Ovary (tissue), 9 donors: ENCODE measurements around the gene FXYD5. TPM values are rescaled to one million over a fixed set of nuclear protein-coding genes. Genes with fewer than 3 reads are reported as not detected.

Experiments
- DNase-seq, 5 donors: peaks; one replicate each; pipeline ENCODE4 v3.0.0-alpha.2; 2019 to 2020
- H3K27ac ChIP-seq, 2 donors: fragments of 200-600 bp; one replicate each; pipeline versions ENCODE4 v1.5.1 to v1.8.0; 2019 to 2022
- H3K27me3 ChIP-seq: fragments of 200-600 bp; one replicate; pipeline ENCODE4 v1.8.0; 2022
- H3K36me3 ChIP-seq: fragments of 200-600 bp; sonication (generic); one replicate; pipeline ENCODE4 v1.5.1; 2019
- H3K4me1 ChIP-seq: one replicate; pipeline ENCODE4 v1.8.1; 2013; ENCODE audit warnings: mild to moderate bottlenecking, moderate library complexity; ENCODE audit not compliant: insufficient read depth
- H3K4me3 ChIP-seq: fragments of 200-600 bp; sonication (generic); one replicate; pipeline ENCODE4 v1.5.1; 2017
- H3K9me3 ChIP-seq, 2 donors: fragments of 200-600 bp in 1 of 2; sonication (generic) in 1 of 2; one replicate each; pipeline versions ENCODE4 v1.5.1 to v1.8.1; 2013 to 2019; ENCODE audit warnings: mild to moderate bottlenecking in 1 of 2, moderate library complexity in 1 of 2
- EP300 ChIP-seq: sonication (generic); formaldehyde crosslinking; IDR thresholded peaks from one replicate; pipeline ENCODE4 v1.6.1; 2017; ENCODE audit warnings: antibody characterized with exemption
- POLR2A ChIP-seq: fragments of 450-650 bp; IDR thresholded peaks from one replicate; pipeline ENCODE4 v1.6.1; 2017; ENCODE audit warnings: antibody characterized with exemption, mild to moderate bottlenecking, moderate library complexity
- WGBS, 3 donors: extraction: QIAGEN DNeasy Blood & Tissue Kit in 1 of 3; methylation state at CpG; one replicate each; pipeline versions ENCODE4 v1.1.5 to v1.1.7; 2013 to 2017; 5-methylcytosine and 5-hydroxymethylcytosine counted together
- intact Hi-C, 4 donors: fragments of 100-400 bp; cut with DNase I; formaldehyde crosslinking; loops; one replicate each; pipeline versions ENCODE4 v1.11.0 to v1.15.1; 2022 to 2023
- polyA plus RNA-seq, 2 donors: library from polyadenylated mRNA; stranded (reverse); fragments of 200-250 nt in 1 of 2; fragments of 350-450 nt in 1 of 2; fragmentation: Illumina TruSeq in 1 of 2; extraction: RNeasy Lipid Tissue Mini Kit (QIAGEN cat#74804) in 1 of 2; gene quantifications; one replicate each; pipeline ENCODE4 v1.2.3, GENCODE V29; 2013 to 2014
- total RNA-seq, 7 donors: library from RNA; depleted of rRNA in 2 of 7; stranded (reverse); fragments of >200 nt in 2 of 7; fragmentation: NEBNext Ultra II Directional in 3 of 7; extraction: Animal tissue kit (Norgen Biotek cat#: 25700) in 3 of 7; gene quantifications; one replicate each; pipeline versions ENCODE4 v1.1.0 to v1.2.4, GENCODE V29; 2016 to 2023
- TF ChIP-seq, protein P1 (sequence below), 3 donors: fragments of 450-650 bp in 2 of 3; fragments of 200-600 bp in 1 of 3; IDR thresholded peaks; one replicate each; pipeline versions ENCODE4 v1.5.1 to v1.8.0; 2016 to 2022; ENCODE audit warnings: antibody characterized with exemption in 3 of 3, mild to moderate bottlenecking in 1 of 3
- donor health status: DM: no; HTN: no; CAD: no; lungs with moderate emphysema.
- donor health status: DM: no; HTN: no; CAD: no.
- donor health status: Bipolar disorder and iron deficiency.
- donor health status: DM: yes; HTN: yes; CAD: no.
- donor health status: DM: no; HTN: no; CAD: no.
- donor health status: DM: yes; HTN: yes; CAD: no.

Gene FXYD5
- total and polyA plus RNA-seq, 9 donors = 8.2 to 79.3 (median 22.7) TPM

- no peaks in the 10 kb centered on the region for H3K9me3 ChIP-seq
- intact Hi-C loops = no loop called here
- no peaks in the 10 kb centered on the region for H3K4me1 ChIP-seq
- H3K27me3 ChIP-seq = no peaks in the 10 kb centered on the region
- H3K27ac ChIP-seq = no peak overlapping the region
- no peak for DNase-seq
- WGBS, 3 donors = 66 to 70% (median 66%) methylated on average over 13 of the region's 13 CpGs
- H3K36me3 ChIP-seq = no peaks in the 10 kb centered on the region
- TF ChIP-seq EP300 = no peak
- H3K4me3 ChIP-seq = no peak overlapping the region
These were observed 50.5 kb downstream of the FXYD5 start for GRCh38 chr19:35204799-35205732.

DNA sequence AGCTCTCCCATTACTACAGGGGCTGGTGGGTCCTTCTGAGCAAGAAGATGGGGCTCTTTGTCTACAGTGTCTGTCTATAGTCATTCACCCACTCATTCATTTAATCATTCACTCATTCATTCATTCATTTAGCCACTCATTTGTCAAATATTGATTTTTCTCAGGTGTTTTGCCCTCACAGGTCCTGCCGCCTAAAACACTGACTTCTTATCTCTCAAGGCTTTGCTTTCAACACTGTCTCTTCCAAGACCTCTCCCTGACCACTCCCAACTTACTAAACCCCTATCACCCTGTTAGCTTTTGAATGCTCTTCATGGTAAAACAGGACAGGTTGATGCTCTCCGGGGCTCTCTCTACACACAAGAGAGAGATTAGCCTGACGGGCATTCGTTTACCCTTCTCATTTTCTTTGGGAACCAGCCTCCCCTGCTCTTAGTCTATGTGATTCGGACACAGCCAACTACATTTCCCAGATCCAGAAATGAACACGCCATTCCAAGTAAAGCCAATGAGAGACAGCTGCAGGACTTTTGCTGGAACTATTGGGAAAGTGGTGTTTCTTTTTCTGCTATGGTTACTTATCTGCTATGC lies 51.3 kb downstream of the FXYD5 start:
- H3K36me3 ChIP-seq = no peaks in the 10 kb centered on the region
- intact Hi-C loops = no loop called here
- no peaks in the 10 kb centered on the region for H3K27me3 ChIP-seq
- no peak for DNase-seq
- no peaks in the 10 kb centered on the region for H3K4me1 ChIP-seq
- no peaks in the 10 kb centered on the region for H3K9me3 ChIP-seq
- TF ChIP-seq EP300 (no peak), POLR2A (no peak)
- TF ChIP-seq, protein P1, sequence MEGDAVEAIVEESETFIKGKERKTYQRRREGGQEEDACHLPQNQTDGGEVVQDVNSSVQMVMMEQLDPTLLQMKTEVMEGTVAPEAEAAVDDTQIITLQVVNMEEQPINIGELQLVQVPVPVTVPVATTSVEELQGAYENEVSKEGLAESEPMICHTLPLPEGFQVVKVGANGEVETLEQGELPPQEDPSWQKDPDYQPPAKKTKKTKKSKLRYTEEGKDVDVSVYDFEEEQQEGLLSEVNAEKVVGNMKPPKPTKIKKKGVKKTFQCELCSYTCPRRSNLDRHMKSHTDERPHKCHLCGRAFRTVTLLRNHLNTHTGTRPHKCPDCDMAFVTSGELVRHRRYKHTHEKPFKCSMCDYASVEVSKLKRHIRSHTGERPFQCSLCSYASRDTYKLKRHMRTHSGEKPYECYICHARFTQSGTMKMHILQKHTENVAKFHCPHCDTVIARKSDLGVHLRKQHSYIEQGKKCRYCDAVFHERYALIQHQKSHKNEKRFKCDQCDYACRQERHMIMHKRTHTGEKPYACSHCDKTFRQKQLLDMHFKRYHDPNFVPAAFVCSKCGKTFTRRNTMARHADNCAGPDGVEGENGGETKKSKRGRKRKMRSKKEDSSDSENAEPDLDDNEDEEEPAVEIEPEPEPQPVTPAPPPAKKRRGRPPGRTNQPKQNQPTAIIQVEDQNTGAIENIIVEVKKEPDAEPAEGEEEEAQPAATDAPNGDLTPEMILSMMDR (IDR thresholded peaks at IDR 0.05) = no peak
- no peak overlapping the region for H3K4me3 ChIP-seq
- 68 to 77% (median 70%) methylated on average over 6 of the region's 6 CpGs for WGBS, 3 donors
- H3K27ac ChIP-seq = no peak overlapping the region

- TF ChIP-seq POLR2A = no peak
- no peak for TF ChIP-seq EP300
- TF ChIP-seq, protein P1 (IDR thresholded peaks at IDR 0.05) = no peak
- Histone ChIP-seq H3K27me3 (no peaks in the 10 kb centered on the region), H3K27ac (no peak overlapping the region), H3K36me3 (no peaks in the 10 kb centered on the region), H3K9me3 (no peaks in the 10 kb centered on the region), H3K4me3 (no peak overlapping the region), H3K4me1 (no peaks in the 10 kb centered on the region)
- intact Hi-C loops = no loop called here
- DNase-seq = no peak
- WGBS, 3 donors = 56 to 63% (median 60%) methylated on average over 5 of the region's 5 CpGs
These were observed 51.8 kb downstream of the FXYD5 start for GRCh38 chr19:35206379-35206778.

DNA sequence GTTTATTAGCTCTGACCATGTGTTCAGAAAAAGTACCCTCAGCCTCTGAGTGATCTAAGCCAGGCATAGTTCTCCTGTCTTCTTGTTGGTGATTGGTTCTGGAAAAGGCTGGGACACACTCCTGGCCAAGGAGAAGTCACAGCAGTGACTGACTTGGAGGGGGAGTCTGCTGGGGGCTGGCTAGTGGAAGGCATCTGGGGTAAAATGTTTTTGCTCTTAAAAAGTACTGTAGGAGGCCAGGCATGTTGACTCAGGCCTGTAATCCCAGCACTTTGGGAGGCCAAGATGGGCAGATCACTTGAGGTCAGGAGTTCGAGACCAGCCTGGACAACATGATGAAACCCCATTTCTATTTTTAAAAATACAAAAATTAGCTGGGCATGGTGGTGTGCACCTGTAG lies 52.3 kb downstream of the FXYD5 start:
- no peak overlapping the region for H3K4me3 ChIP-seq
- H3K27ac ChIP-seq = no peak overlapping the region
- WGBS, 3 donors = 91 to 98% (median 96%) methylated on average over 1 of the region's 1 CpG
- no peaks in the 10 kb centered on the region for H3K9me3 ChIP-seq
- TF ChIP-seq, protein P1 (IDR thresholded peaks at IDR 0.05) = no peak
- no peak for TF ChIP-seq POLR2A
- intact Hi-C loops = no loop called here
- H3K36me3 ChIP-seq = no peaks in the 10 kb centered on the region
- no peak for DNase-seq
- no peaks in the 10 kb centered on the region for H3K4me1 ChIP-seq
- H3K27me3 ChIP-seq = no peaks in the 10 kb centered on the region

DNA sequence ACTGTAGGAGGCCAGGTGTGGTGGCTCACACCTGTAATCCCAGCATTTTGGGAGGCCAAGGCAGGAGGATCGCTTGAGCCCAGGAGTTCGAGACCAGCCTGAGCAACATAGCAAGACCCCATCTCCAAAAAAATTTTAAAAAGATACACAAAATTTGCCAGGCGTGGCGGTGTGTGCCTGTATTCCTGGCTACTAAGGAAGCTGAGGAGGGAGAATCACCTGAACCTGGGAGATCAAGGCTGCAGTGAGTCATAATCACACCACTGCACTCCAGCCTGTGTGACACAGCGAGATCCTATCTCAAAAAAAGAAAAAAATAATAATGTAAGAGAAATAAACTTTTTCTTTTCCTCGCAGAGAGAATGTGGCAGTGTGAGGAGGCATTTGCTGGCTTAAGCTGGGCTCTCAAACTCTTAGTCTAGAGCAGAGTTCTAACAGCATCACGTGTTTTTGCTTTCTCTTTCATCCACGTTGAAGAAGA lies 52.9 kb downstream of the FXYD5 start:
- H3K9me3 ChIP-seq = no peaks in the 10 kb centered on the region
- no peaks in the 10 kb centered on the region for H3K4me1 ChIP-seq
- intact Hi-C loops = no loop called here
- H3K27ac ChIP-seq = no peak overlapping the region
- H3K27me3 ChIP-seq = no peaks in the 10 kb centered on the region
- 71 to 79% (median 72%) methylated on average over 8 of the region's 8 CpGs for WGBS, 3 donors
- TF ChIP-seq POLR2A = no peak
- TF ChIP-seq, protein P1 (IDR thresholded peaks at IDR 0.05) = no peak
- TF ChIP-seq EP300 = no peak
- H3K36me3 ChIP-seq = no peaks in the 10 kb centered on the region
- no peak for DNase-seq
- no peak overlapping the region for H3K4me3 ChIP-seq
